AG04450 (cell line): Measurements from ENCODE around the gene CADM2. TPM values are rescaled to one million over a fixed set of nuclear protein-coding genes. Genes with fewer than 3 reads are reported as not detected.

Experiments
- CTCF ChIA-PET: fragments of 300-600, 350-600 bp; formaldehyde crosslinking; extraction: SDS; loops from one replicate; lab custom pipeline; 2022; ENCODE audit warnings: antibody characterized with exemption, inconsistent platforms; lab: Charles Lee
- POLR2A ChIA-PET: fragments of 350-600 bp; formaldehyde crosslinking; extraction: SDS; loops from one replicate; lab custom pipeline; 2021; ENCODE audit warnings: antibody characterized with exemption, inconsistent platforms; lab: Yijun Ruan, JAX
- DNase-seq: peaks from one replicate; pipeline ENCODE4 v3.0.0-alpha.2; 2011; ENCODE audit warnings: low read depth, low spot score
- H3K27ac ChIP-seq: one replicate; pipeline ENCODE4 v1.5.1; 2012; ENCODE audit warnings: low read depth, low read length, control low read depth
- H3K27me3 ChIP-seq: one replicate; pipeline ENCODE4 v1.6.0; 2012; ENCODE audit warnings: low read length; ENCODE audit not compliant: control insufficient read depth, insufficient read depth
- H3K4me3 ChIP-seq: 2 replicates; pipeline ENCODE4 v1.5.1; 2011; ENCODE audit warnings: mild to moderate bottlenecking, low read depth, low read length, control low read depth
- H3K9me3 ChIP-seq: 2 replicates; pipeline ENCODE4 v1.5.1; 2012; ENCODE audit warnings: low read length; ENCODE audit not compliant: control insufficient read depth, insufficient read depth
- polyA plus RNA-seq: library from polyadenylated mRNA; depleted of rRNA; stranded (reverse); fragments of >200 nt; gene quantifications from 2 replicates; pipeline ENCODE4 v1.2.3, GENCODE V29; 2011
- TF ChIP-seq, protein P1 (sequence below): IDR thresholded peaks from 2 replicates; pipeline ENCODE4 v1.5.1; 2011; ENCODE audit warnings: low read depth, low read length, control low read depth, inconsistent platforms

CADM2 gene
- polyA plus RNA-seq, 1 experiment, result not detected

DNA sequence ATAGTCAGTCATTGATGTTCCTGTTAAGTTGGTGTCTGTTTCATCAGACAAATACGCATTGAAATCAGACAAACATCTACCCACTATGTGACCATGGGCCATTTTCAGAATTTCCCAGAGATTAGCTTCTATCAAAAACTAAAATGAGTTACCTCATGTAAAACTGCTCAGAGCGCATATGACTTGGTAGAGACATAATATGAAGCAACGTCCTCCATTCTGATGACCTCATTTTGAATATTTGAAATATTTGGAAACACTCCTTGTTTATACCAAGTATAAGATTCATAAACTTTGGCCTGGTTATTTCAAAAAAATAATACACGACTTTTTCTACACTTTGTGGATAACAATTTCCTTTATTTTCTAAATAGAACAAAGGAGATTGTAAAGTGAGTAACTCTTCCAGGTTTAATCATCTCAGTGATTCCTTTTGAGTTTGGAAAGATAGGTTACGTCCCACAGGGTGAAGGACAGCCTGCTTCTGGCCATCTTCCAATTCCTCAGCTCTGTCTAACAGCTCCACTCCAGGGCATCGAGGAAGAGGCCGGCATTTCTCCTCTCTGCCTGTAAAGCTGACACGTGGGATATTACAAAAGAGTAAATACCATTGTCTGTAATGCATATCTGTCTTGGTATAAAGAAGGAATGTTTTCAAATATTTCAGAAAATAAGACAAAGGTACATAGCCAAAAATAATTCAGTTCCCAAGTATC, 122.6 kb downstream of the CADM2 start:
- POLR2A ChIA-PET, result no interaction called here
- no peak overlapping the region for H3K4me3 ChIP-seq
- no peaks in the 10 kb centered on the region for H3K27me3 ChIP-seq
- H3K9me3 ChIP-seq, result no peaks in the 10 kb centered on the region
- H3K27ac ChIP-seq, result no peak overlapping the region
- no peak for DNase-seq
- TF ChIP-seq, protein P1, sequence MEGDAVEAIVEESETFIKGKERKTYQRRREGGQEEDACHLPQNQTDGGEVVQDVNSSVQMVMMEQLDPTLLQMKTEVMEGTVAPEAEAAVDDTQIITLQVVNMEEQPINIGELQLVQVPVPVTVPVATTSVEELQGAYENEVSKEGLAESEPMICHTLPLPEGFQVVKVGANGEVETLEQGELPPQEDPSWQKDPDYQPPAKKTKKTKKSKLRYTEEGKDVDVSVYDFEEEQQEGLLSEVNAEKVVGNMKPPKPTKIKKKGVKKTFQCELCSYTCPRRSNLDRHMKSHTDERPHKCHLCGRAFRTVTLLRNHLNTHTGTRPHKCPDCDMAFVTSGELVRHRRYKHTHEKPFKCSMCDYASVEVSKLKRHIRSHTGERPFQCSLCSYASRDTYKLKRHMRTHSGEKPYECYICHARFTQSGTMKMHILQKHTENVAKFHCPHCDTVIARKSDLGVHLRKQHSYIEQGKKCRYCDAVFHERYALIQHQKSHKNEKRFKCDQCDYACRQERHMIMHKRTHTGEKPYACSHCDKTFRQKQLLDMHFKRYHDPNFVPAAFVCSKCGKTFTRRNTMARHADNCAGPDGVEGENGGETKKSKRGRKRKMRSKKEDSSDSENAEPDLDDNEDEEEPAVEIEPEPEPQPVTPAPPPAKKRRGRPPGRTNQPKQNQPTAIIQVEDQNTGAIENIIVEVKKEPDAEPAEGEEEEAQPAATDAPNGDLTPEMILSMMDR, result no peak
- CTCF ChIA-PET, result no interaction called here

DNA sequence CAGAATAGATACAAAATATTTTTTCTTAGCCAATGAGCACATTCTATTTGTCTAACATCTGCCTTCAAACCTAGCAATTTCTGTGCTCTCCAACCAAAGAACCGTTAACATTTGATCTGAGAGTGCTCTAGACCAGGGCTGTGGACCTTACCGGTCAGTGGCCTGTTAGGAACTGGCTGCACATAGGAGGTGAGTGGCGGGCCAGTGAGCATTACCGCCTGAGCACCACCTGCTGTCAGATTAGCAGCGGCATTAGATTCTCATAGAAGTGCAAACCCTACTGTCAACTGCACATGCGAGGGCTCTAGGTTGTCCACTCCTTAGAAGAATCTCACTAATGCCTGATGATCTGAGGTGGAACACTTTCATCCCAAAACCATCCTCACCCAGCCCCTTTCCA, 131.7 kb downstream of the CADM2 start:
- ChIA-PET CTCF (no interaction called here), POLR2A (no interaction called here)
- H3K4me3 ChIP-seq, result no peak overlapping the region
- 0 out of 2 replicates have a peak, but pooled peaks cover 3% of the 10 kb centered on the region for H3K9me3 ChIP-seq
- H3K27ac ChIP-seq, result no peak overlapping the region
- H3K27me3 ChIP-seq, result no peaks in the 10 kb centered on the region
- TF ChIP-seq, protein P1, result no peak
- no peak for DNase-seq

DNA sequence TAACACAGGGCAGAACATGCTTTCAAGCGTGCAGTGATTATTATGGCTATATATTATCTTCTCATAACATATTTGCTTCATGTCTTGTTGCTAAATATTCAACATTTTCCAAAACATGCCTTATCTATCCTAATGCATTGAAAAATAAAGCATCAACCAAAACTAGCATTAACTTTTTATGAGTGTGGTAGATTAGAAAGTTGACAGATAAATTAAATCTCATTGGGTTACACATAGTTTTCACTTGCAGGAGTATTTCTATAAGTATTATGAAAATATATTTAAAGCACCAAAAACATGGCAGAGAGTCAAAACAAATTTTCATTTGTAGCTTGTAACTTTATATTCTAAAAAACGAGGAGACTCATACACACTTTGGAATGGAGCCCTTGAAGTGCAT, 141.5 kb downstream of the CADM2 start:
- CTCF ChIA-PET, result no interaction called here
- POLR2A ChIA-PET, result no interaction called here

DNA sequence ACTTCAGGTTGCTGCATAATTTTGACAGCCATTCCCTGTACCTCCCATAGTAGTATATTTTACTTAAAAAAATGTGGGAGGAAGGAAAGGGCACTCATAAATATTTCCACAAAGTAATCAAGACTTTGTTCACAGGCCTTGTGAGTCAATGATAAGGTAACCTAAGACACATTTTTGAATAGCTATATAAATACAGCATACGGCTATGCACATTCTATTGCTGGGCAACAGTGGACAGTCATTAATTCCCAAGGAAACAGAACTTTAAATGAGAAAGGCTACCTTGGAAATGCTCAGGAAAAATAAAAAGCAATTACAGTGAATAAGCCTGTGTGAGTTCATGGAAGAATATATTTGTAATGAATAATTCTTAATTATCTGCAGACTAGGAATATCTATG, 144.0 kb downstream of the CADM2 start:
- ChIA-PET CTCF (no interaction called here), POLR2A (no interaction called here)
- Histone ChIP-seq H3K4me3 (no peak overlapping the region), H3K27me3 (no peaks in the 10 kb centered on the region), H3K9me3 (no peaks in the 10 kb centered on the region), H3K27ac (no peak overlapping the region)
- TF ChIP-seq, protein P1, result no peak
- no peak for DNase-seq

More for the DNA sequence above, 141.5 kb downstream of the CADM2 start:
- Histone ChIP-seq H3K27me3 (no peaks in the 10 kb centered on the region), H3K4me3 (no peak overlapping the region), H3K9me3 (no peaks in the 10 kb centered on the region), H3K27ac (no peak overlapping the region)
- TF ChIP-seq, protein P1, result no peak
- DNase-seq, result no peak

DNA sequence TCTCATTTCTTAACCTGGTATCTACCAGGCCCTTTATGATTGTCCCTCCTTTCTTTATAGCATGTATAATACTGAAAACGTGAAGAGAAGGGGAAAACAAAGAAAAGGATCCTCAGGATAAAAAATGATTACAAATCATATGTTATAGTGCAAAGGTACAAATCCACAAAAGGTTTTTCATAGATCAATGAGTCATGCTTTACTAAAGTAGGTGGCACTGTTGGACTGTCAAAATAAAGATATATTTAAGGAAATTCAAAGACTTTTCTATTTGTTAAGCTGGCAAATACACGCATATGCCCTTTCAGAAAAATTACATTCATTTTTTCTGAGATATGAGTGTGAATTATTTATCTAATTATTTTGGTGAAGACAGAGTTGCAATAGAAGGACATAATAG, 151.6 kb downstream of the CADM2 start:
- Histone ChIP-seq H3K27ac (no peak overlapping the region), H3K9me3 (no peaks in the 10 kb centered on the region), H3K27me3 (no peaks in the 10 kb centered on the region), H3K4me3 (no peak overlapping the region)
- CTCF ChIA-PET, result no interaction called here
- DNase-seq, result no peak
- TF ChIP-seq, protein P1, result no peak
- POLR2A ChIA-PET, result no interaction called here
